GM23338 (cell line): ENCODE results near the gene ATP5PD. TPM values are rescaled to one million over a fixed set of nuclear protein-coding genes. Genes with fewer than 3 reads are reported as not detected.

ENCODE experiments used
- ATAC-seq: fragments of 200-7000 bp; cut with Tn5 transposase; 3 replicates; pipeline ENCODE4 v1.9.1; 2020
- DNase-seq: peaks from one replicate; pipeline ENCODE4 v3.0.0-alpha.2; 2015; ENCODE audit warnings: low spot score
- H2AFZ ChIP-seq: fragments of 200-600 bp; sonication (generic); 2 replicates; pipeline ENCODE4 v1.8.0; 2016; ENCODE audit warnings: antibody characterized with exemption, mild to moderate bottlenecking, moderate library complexity
- H3F3A ChIP-seq: fragments of 200-600 bp; sonication (generic); replicated peaks from 2 replicates; pipeline ENCODE4 v1.8.0; 2017; ENCODE audit warnings: antibody characterized with exemption, mixed run types, low read depth
- H3K27ac ChIP-seq: fragments of 200-600 bp; sonication (generic); 2 replicates; pipeline ENCODE4 v1.6.1; 2016; ENCODE audit warnings: low read depth
- H3K27me3 ChIP-seq: fragments of 200-600 bp; sonication (generic); 2 replicates; pipeline ENCODE4 v1.8.0; 2016; ENCODE audit warnings: mild to moderate bottlenecking, mixed run types, moderate library complexity; ENCODE audit not compliant: insufficient read depth
- H3K36me3 ChIP-seq: fragments of 200-600 bp; sonication (generic); 2 replicates; pipeline ENCODE4 v1.8.0; 2016; ENCODE audit warnings: mild to moderate bottlenecking; ENCODE audit not compliant: insufficient read depth
- H3K4me1 ChIP-seq: fragments of 200-600 bp; sonication (generic); 2 replicates; pipeline ENCODE4 v1.8.0; 2016; ENCODE audit warnings: mild to moderate bottlenecking, moderate library complexity; ENCODE audit not compliant: insufficient read depth
- H3K4me2 ChIP-seq: fragments of 200-600 bp; sonication (generic); 2 replicates; pipeline ENCODE4 v1.7.1; 2017; ENCODE audit warnings: mixed run types
- H3K4me3 ChIP-seq: fragments of 200-600 bp; sonication (generic); 2 replicates; pipeline ENCODE4 v1.6.1; 2016; ENCODE audit warnings: mixed run types
- H3K79me2 ChIP-seq: fragments of 200-600 bp; sonication (generic); replicated peaks from 2 replicates; pipeline ENCODE4 v1.8.0; 2017; ENCODE audit warnings: mild to moderate bottlenecking; ENCODE audit not compliant: insufficient read depth
- H3K9me2 ChIP-seq: fragments of 200-600 bp; sonication (generic); 2 replicates; pipeline ENCODE4 v1.8.0; 2017; ENCODE audit not compliant: insufficient read depth
- H4K20me1 ChIP-seq: fragments of 200-600 bp; sonication (generic); replicated peaks from 2 replicates; pipeline ENCODE4 v1.8.0; 2017; ENCODE audit warnings: mild to moderate bottlenecking; ENCODE audit not compliant: insufficient read depth
- H3K27ac Mint-ChIP-seq: 2 replicates; pipeline ENCODE4 v1.8.0; 2020; ENCODE audit warnings: inconsistent platforms, mild to moderate bottlenecking, moderate library complexity, mixed read lengths
- H3K27me3 Mint-ChIP-seq: 3 replicates; pipeline ENCODE4 v1.8.0; 2022; ENCODE audit warnings: low read depth, mild to moderate bottlenecking, moderate library complexity, mixed read lengths, inconsistent platforms; ENCODE audit not compliant: insufficient read depth, poor library complexity
- H3K36me3 Mint-ChIP-seq: 3 replicates; pipeline ENCODE4 v1.8.0; 2021; ENCODE audit warnings: low read depth, mild to moderate bottlenecking, inconsistent platforms, moderate library complexity, mixed read lengths
- H3K4me1 Mint-ChIP-seq: 3 replicates; pipeline ENCODE4 v1.8.0; 2020; ENCODE audit warnings: mild to moderate bottlenecking, inconsistent platforms, mixed read lengths
- H3K4me3 Mint-ChIP-seq: 3 replicates; pipeline ENCODE4 v1.8.0; 2021; ENCODE audit warnings: moderate library complexity, mild to moderate bottlenecking, inconsistent platforms, mixed read lengths
- H3K9me3 Mint-ChIP-seq: 3 replicates; pipeline ENCODE4 v1.8.0; 2020; ENCODE audit warnings: moderate library complexity, mild to moderate bottlenecking, inconsistent platforms, mixed read lengths
- ETS1 ChIP-seq: IDR thresholded peaks from 2 replicates; pipeline ENCODE4 v1.6.1; 2016; ENCODE audit warnings: antibody characterized with exemption
- EZH2 ChIP-seq: fragments of 200-600 bp; sonication (generic); IDR thresholded peaks from one replicate; pipeline ENCODE4 v1.8.0; 2017; ENCODE audit warnings: antibody characterized with exemption, mild to moderate bottlenecking, low read depth; ENCODE audit not compliant: unreplicated experiment
- EZH2phosphoT487 ChIP-seq: fragments of 200-600 bp; sonication (generic); IDR thresholded peaks from one replicate; pipeline ENCODE4 v1.8.1; 2018; ENCODE audit warnings: antibody characterized with exemption; ENCODE audit not compliant: unreplicated experiment
- JUNB ChIP-seq: IDR thresholded peaks from one replicate; pipeline ENCODE4 v1.6.1; 2016; ENCODE audit warnings: antibody characterized with exemption; ENCODE audit not compliant: unreplicated experiment
- NANOG ChIP-seq: IDR thresholded peaks from 2 replicates; pipeline ENCODE4 v1.6.1; 2016; ENCODE audit warnings: antibody characterized with exemption, borderline replicate concordance
- REST ChIP-seq: IDR thresholded peaks from one replicate; pipeline ENCODE4 v1.6.1; 2018; ENCODE audit warnings: antibody characterized with exemption; ENCODE audit not compliant: unreplicated experiment
- STAT1 ChIP-seq: IDR thresholded peaks from one replicate; pipeline ENCODE4 v1.6.1; 2016; ENCODE audit warnings: antibody characterized with exemption; ENCODE audit not compliant: unreplicated experiment
- ZNF462 ChIP-seq: fragments of 250-450 bp; sonication (Bioruptor Pico); IDR thresholded peaks from 2 replicates; pipeline ENCODE4 v1.5.0; 2020; ENCODE audit warnings: mild to moderate bottlenecking, moderate library complexity
- polyA plus RNA-seq: library from polyadenylated mRNA; unstranded; fragments of >200 nt; fragmentation: Nextera tagmentation; extraction: Ambion mirVana; gene quantifications from 2 replicates; pipeline ENCODE4 v1.2.1, GENCODE V29; 2016
- total RNA-seq: library from RNA; depleted of rRNA; stranded (reverse); fragments of >200 nt; shearing (Covaris generic); gene quantifications from 2 replicates; pipeline ENCODE4 v1.2.3, GENCODE V29; 2014

Gene ATP5PD
- total and polyA plus RNA-seq, 2 experiments from 2014 or later = 244 to 1,144 TPM

- peak overlapping the region; percentile 79 for H3K27ac Mint-ChIP-seq
- Histone ChIP-seq H3K9me2 (no peaks in the 10 kb centered on the region), H4K20me1 (no peaks in the 10 kb centered on the region), H3K4me3 (peak overlapping the region; percentile 91), H3K4me2 (peak overlapping the region; percentile 96), H3K27me3 (no peaks in the 10 kb centered on the region), H3K79me2 (peaks cover 6% of the 10 kb centered on the region), H2AFZ (peak overlapping the region; percentile 90; the same call in 1 of the 2 replicates), H3K27ac (peak overlapping the region; percentile 98), H3K36me3 (no peaks in the 10 kb centered on the region), H3K4me1 (peaks cover 51% of the 10 kb centered on the region), H3F3A (peaks cover 34% of the 10 kb centered on the region)
- H3K36me3 Mint-ChIP-seq = no peaks in the 10 kb centered on the region; the same call in 2 of the 3 replicates
- ATAC-seq (no peak), DNase-seq (no peak)
- no peak for TF ChIP-seq EZH2phosphoT487
- TF ChIP-seq JUNB = no peak
- no peak for TF ChIP-seq EZH2
- TF ChIP-seq ETS1 = no peak
- no peak for TF ChIP-seq STAT1
- TF ChIP-seq REST = no peak
- no peak for TF ChIP-seq ZNF462 (CRISPR knock-in tag)
- TF ChIP-seq NANOG = no peak
- no peaks in the 10 kb centered on the region for H3K9me3 Mint-ChIP-seq
- peaks cover 28% of the 10 kb centered on the region for H3K27me3 Mint-ChIP-seq
- H3K4me3 Mint-ChIP-seq = peak overlapping the region; percentile 75
- peaks cover 57% of the 10 kb centered on the region for H3K4me1 Mint-ChIP-seq
Measured at GRCh38 chr17:75087182-75087557, 40.4 kb upstream of the ATP5PD start.
